ENCODE data around the gene NUP210L. TPM values are rescaled to one million over a fixed set of nuclear protein-coding genes. Genes with fewer than 3 reads are reported as not detected.
"Not testable (repeated sequence)": the region's sequence is repeated elsewhere in the genome, so short reads cannot be mapped to it uniquely, and the experiment has no call there.

The NUP210L gene
- total and polyA plus RNA-seq, 3 experiments from 2014 or later: 0.06 to 0.09 TPM; not detected in 1

DNA sequence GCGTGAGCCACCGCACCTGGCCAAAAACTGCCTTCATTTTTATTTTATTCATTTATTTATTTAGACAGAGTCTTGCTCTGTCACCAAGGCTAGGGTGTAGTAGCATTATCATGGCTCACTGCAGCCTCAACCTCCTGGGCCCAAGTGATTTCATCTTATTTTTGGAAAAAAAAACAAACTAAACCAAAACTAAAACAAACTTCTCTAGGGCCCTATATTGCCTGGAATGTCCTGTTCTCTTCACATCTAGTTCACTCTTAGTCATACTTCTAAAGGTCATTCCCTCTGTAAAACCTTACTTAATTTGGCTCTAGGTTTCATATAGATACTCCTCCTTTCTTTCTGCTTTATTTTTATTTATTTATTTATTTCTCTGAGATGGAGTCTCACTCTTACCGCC, 148.7 kb downstream of the NUP210L start:
- Mint-ChIP-seq H3K36me3 (peaks cover 0 to 3% (median 0%) of the 10 kb centered on the region in 3 donors), H3K9me3 (no peaks in the 10 kb centered on the region), H3K27ac (no peak overlapping the region), H3K4me3 (no peak overlapping the region), H3K4me1 (no peaks in the 10 kb centered on the region), H3K27me3 (peaks cover 0 to 2% of the 10 kb centered on the region in 2 donors)
- Histone ChIP-seq H3K36me3 (ENCODE audit: insufficient read depth, low read length) (no peaks in the 10 kb centered on the region), H3K27ac (ENCODE audit: low read depth, low read length) (no peak overlapping the region), H3K27me3 (ENCODE audit: insufficient read depth, low read length, poor library complexity, severe bottlenecking) (no peaks in the 10 kb centered on the region), H3K4me3 (ENCODE audit: low read length) (no peak overlapping the region), H3K4me1 (ENCODE audit: insufficient read depth, low read length) (no peaks in the 10 kb centered on the region), H3K9me3 (ENCODE audit: low read length) (no peaks in the 10 kb centered on the region)
- POLR2A ChIA-PET: no interaction called here
- CTCF ChIA-PET: no interaction called here
- no peak for DNase-seq

DNA sequence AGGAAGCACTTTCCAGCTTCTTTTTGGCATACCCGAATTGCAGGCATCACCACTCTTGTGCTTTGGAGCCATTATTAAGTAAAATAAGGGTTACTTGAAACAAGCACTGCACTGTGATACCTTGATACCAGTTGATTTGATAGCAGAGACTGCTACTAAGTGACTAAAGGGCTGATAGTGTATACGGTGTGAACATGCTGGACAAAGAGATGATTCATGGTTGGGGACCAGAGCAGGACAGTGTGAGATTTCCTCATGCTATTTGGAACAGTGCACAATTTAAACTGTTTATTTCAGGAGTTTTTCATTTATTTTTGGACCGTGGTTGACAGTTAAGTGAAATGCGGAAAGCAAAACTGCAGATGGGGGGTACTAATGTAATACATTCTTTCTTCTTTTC, 154.5 kb downstream of the NUP210L start:
- Histone ChIP-seq H3K27me3 (ENCODE audit: insufficient read depth, low read length, poor library complexity, severe bottlenecking) (no peaks in the 10 kb centered on the region), H3K4me1 (ENCODE audit: insufficient read depth, low read length) (no peaks in the 10 kb centered on the region), H3K9me3 (ENCODE audit: low read length) (no peaks in the 10 kb centered on the region), H3K36me3 (ENCODE audit: insufficient read depth, low read length) (peaks cover 2% of the 10 kb centered on the region), H3K27ac (ENCODE audit: low read depth, low read length) (no peak overlapping the region), H3K4me3 (ENCODE audit: low read length) (no peak overlapping the region)
- POLR2A ChIA-PET: no interaction called here
- peaks cover 0 to 7% (median 5%) of the 10 kb centered on the region in 3 donors for H3K36me3 Mint-ChIP-seq
- H3K27me3 Mint-ChIP-seq: no peaks in the 10 kb centered on the region
- H3K4me1 Mint-ChIP-seq: peaks cover 2% of the 10 kb centered on the region in 3 donors
- CTCF ChIA-PET: interaction anchor here (1.5 kb wide), 1 partner anchor 9 kb away, joined by 3 read pairs; no protein-coding TSS in a partner anchor
- DNase-seq: no peak
- no peak overlapping the region for H3K4me3 Mint-ChIP-seq
- H3K27ac Mint-ChIP-seq: peak overlapping the region in 1 of 8 donors; percentile 81
- H3K9me3 Mint-ChIP-seq: no peaks in the 10 kb centered on the region

DNA sequence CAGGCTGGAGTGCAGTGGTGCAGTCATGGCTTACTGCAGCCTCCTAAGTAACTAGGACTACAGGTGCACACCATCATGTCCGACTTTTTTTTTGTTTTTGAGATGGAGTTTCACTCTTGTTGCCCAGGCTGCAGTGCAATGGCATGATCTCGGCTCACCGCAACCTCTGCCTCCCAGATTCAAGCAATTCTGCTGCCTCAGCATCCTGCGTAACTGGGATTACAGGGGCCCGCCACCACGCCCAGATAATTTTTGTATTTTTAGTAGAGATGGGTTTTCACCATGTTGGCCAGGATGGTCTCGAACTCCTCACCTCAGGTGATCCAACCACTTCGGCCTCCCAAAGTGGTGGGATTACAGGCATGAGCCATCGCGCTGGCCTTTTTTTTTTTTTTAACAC, 158.0 kb downstream of the NUP210L start:
- H3K27ac Mint-ChIP-seq; H3K27ac ChIP-seq (ENCODE audit: low read depth, low read length); CTCF ChIA-PET; H3K4me3 ChIP-seq (ENCODE audit: low read length); H3K9me3 Mint-ChIP-seq; DNase-seq; H3K4me3 Mint-ChIP-seq; H3K9me3 ChIP-seq (ENCODE audit: low read length); H3K27me3 ChIP-seq (ENCODE audit: insufficient read depth, low read length, poor library complexity, severe bottlenecking); POLR2A ChIA-PET; H3K27me3 Mint-ChIP-seq: not testable (repeated sequence)
- H3K36me3 ChIP-seq (ENCODE audit: insufficient read depth, low read length): peaks cover 27% of the 10 kb centered on the region
- Mint-ChIP-seq H3K4me1 (peaks cover 13 to 29% (median 25%) of the 10 kb centered on the region in 3 donors), H3K36me3 (peaks cover 6 to 34% (median 17%) of the 10 kb centered on the region in 3 donors)
- H3K4me1 ChIP-seq (ENCODE audit: insufficient read depth, low read length): peaks cover 24% of the 10 kb centered on the region

DNA sequence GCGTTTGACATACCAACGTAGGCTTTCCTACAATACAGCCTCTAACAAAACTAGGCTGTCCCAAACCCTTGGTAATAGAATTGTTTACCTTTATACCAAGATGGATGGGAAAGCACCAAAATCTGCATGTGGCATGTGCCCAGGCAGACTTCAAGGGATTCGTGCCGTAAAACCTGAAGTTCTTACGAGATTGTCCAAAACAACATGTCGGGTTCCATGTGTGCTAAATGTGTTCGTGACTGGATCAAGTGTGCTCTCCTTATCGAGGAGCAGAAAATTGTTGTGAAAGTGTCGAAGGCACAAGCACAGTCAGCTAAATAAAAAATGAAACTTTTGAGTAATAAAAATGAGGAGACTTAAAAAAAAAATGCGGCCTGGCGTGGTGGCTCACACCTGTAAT, 159.2 kb downstream of the NUP210L start:
- H3K36me3 Mint-ChIP-seq: peaks cover 14 to 47% (median 18%) of the 10 kb centered on the region in 3 donors
- no peak for DNase-seq
- H3K4me1 Mint-ChIP-seq: peaks cover 21 to 39% (median 34%) of the 10 kb centered on the region in 3 donors
- H3K4me1 ChIP-seq (ENCODE audit: insufficient read depth, low read length): peaks cover 30% of the 10 kb centered on the region
- no peak overlapping the region for H3K4me3 ChIP-seq (ENCODE audit: low read length)
- peak overlapping the region in 2 of 7 donors; percentile 39 to 83 for H3K4me3 Mint-ChIP-seq
- no peaks in the 10 kb centered on the region for H3K27me3 ChIP-seq (ENCODE audit: insufficient read depth, low read length, poor library complexity, severe bottlenecking)
- ChIA-PET POLR2A (no interaction called here), CTCF (no interaction called here)
- no peak overlapping the region for H3K27ac ChIP-seq (ENCODE audit: low read depth, low read length)
- H3K27me3 Mint-ChIP-seq: peaks cover 0 to 1% of the 10 kb centered on the region in 2 donors
- H3K9me3 Mint-ChIP-seq: peaks cover 0 to under 1% (median 0%) of the 10 kb centered on the region in 5 donors
- H3K27ac Mint-ChIP-seq: peak overlapping the region in 4 of 8 donors; percentile 17 to 93 (median 50)
- H3K9me3 ChIP-seq (ENCODE audit: low read length): no peaks in the 10 kb centered on the region
- H3K36me3 ChIP-seq (ENCODE audit: insufficient read depth, low read length): peaks cover 35% of the 10 kb centered on the region

DNA sequence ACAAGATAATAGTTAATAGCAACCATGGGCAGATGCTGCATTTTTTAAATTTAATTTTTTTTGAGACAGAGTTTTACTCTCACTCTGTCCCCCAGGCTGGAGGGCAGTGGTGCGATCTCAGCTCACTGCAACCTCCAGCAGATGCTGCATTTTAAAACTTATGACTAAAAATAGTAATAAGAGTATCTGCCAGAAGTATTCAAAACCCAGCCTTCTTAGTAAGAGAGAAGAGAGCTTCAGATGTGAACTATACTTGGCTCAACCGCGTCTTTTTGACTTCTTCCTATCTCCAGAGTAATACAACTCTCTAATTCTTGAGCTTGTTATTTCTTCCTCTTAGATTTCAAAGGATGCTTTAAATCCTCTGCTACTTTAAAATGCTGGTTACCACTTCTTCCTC, 159.7 kb downstream of the NUP210L start:
- H3K4me1 ChIP-seq (ENCODE audit: insufficient read depth, low read length): peaks cover 32% of the 10 kb centered on the region
- no peak overlapping the region for H3K4me3 ChIP-seq (ENCODE audit: low read length)
- H3K4me1 Mint-ChIP-seq: peaks cover 25 to 44% (median 39%) of the 10 kb centered on the region in 3 donors
- ChIA-PET POLR2A (no interaction called here), CTCF (no interaction called here)
- no peaks in the 10 kb centered on the region for H3K9me3 ChIP-seq (ENCODE audit: low read length)
- no peak overlapping the region for H3K27ac ChIP-seq (ENCODE audit: low read depth, low read length)
- peak overlapping the region in 2 of 7 donors; percentile 39 to 83 for H3K4me3 Mint-ChIP-seq
- peaks cover 0 to 3% of the 10 kb centered on the region in 2 donors for H3K27me3 Mint-ChIP-seq
- peaks cover 0 to 2% (median 0%) of the 10 kb centered on the region in 5 donors for H3K9me3 Mint-ChIP-seq
- peaks cover 35% of the 10 kb centered on the region for H3K36me3 ChIP-seq (ENCODE audit: insufficient read depth, low read length)
- H3K27me3 ChIP-seq (ENCODE audit: insufficient read depth, low read length, poor library complexity, severe bottlenecking): no peaks in the 10 kb centered on the region
- H3K36me3 Mint-ChIP-seq: peaks cover 14 to 49% (median 18%) of the 10 kb centered on the region in 3 donors
- H3K27ac Mint-ChIP-seq: peak overlapping the region in 4 of 8 donors; percentile 17 to 93 (median 68)
- DNase-seq: no peak

DNA sequence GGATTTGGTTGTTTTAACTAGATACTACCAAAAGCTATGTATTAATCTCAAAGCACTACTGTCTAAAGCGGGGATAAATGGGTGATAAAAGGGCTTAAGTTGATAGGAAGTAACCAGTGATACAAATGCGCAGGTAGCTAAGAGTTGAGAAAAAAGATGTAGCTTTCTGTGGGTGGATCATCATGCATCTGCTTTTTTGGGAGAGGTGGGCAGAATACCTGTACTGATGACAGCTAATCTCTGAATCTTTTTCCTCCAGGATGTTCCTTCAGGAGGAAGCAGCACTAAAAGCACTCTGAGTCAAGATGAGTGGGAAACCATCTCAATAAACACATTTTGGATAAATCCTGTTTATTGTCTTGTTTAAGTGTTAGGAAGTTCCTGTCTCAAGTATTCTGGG, 163.1 kb downstream of the NUP210L start:
- H3K27ac Mint-ChIP-seq: peak overlapping the region; percentile 93 to 100 (median 100)
- H3K4me1 Mint-ChIP-seq: peaks cover 30 to 52% (median 48%) of the 10 kb centered on the region in 3 donors
- H3K27ac ChIP-seq (ENCODE audit: low read depth, low read length): peak overlapping the region; percentile 96
- no peaks in the 10 kb centered on the region for H3K9me3 ChIP-seq (ENCODE audit: low read length)
- peak overlapping the region; percentile 91 to 100 (median 97) for H3K4me3 Mint-ChIP-seq
- POLR2A ChIA-PET: interaction anchor here (0.5 to 2.4 kb wide), 9 partner anchors 10 to 358 kb away, joined by 3 to 46 read pairs (median 9); partner anchors contain the start of genes CHTOP, CREB3L4, GATAD2B and JTB
- H3K4me3 ChIP-seq (ENCODE audit: low read length): peak overlapping the region; percentile 79
- H3K4me1 ChIP-seq (ENCODE audit: insufficient read depth, low read length): peaks cover 38% of the 10 kb centered on the region
- peaks cover 14 to 49% (median 18%) of the 10 kb centered on the region in 3 donors for H3K36me3 Mint-ChIP-seq
- H3K27me3 Mint-ChIP-seq: peaks cover 0 to 3% of the 10 kb centered on the region in 2 donors
- no peaks in the 10 kb centered on the region for H3K27me3 ChIP-seq (ENCODE audit: insufficient read depth, low read length, poor library complexity, severe bottlenecking)
- CTCF ChIA-PET: interaction anchor here (1.4 to 9.1 kb wide), 2 partner anchors 9 to 194 kb away, joined by 3 to 94 read pairs; no protein-coding TSS in a partner anchor
- peak in 1 of 5 donors; percentile 8 for DNase-seq
- peaks cover 0 to 2% (median 0%) of the 10 kb centered on the region in 5 donors for H3K9me3 Mint-ChIP-seq
- H3K36me3 ChIP-seq (ENCODE audit: insufficient read depth, low read length): peaks cover 35% of the 10 kb centered on the region

DNA sequence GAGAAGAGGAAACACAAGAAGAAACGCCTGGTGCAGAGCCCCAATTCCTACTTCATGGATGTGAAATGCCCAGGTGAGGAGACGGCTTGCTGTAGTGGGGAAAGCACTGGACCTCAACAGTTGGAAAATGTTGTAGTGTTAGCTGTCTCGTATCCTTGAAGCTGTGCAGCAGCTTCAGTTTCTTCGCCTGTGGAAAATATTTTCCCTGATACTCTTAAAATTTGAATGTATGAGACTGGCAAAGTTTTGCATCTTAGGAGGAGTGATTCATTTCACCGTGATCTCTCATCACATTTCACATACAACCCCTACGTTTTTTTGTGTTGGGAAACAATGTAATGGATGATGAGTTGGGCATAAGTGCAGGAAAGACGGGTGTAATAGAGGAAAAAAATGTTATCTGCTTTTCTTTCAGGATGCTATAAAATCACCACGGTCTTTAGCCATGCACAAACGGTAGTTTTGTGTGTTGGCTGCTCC, 163.7 kb downstream of the NUP210L start:
- no peaks in the 10 kb centered on the region for H3K27me3 ChIP-seq (ENCODE audit: insufficient read depth, low read length, poor library complexity, severe bottlenecking)
- peaks cover 35% of the 10 kb centered on the region for H3K36me3 ChIP-seq (ENCODE audit: insufficient read depth, low read length)
- POLR2A ChIA-PET: interaction anchor here (0.5 to 2.4 kb wide), 15 partner anchors 10 to 357 kb away, joined by 3 to 46 read pairs (median 8); partner anchors contain the start of genes CHTOP, CREB3L4, CRTC2 and DENND4B
- peaks cover 42% of the 10 kb centered on the region for H3K4me1 ChIP-seq (ENCODE audit: insufficient read depth, low read length)
- peaks cover 14 to 48% (median 18%) of the 10 kb centered on the region in 3 donors for H3K36me3 Mint-ChIP-seq
- peaks cover 4 to 5% of the 10 kb centered on the region in 2 donors for H3K27me3 Mint-ChIP-seq
- CTCF ChIA-PET: interaction anchor here (1.2 to 9.1 kb wide), 4 partner anchors 10 to 193 kb away, joined by 3 to 94 read pairs (median 4); partner anchors contain the start of gene JTB
- DNase-seq: peak in 1 of 5 donors; percentile 7
- H3K9me3 Mint-ChIP-seq: peaks cover 0 to 2% (median 0%) of the 10 kb centered on the region in 5 donors
- H3K27ac ChIP-seq (ENCODE audit: low read depth, low read length): peak overlapping the region; percentile 96
- peak overlapping the region; percentile 93 to 100 (median 100) for H3K27ac Mint-ChIP-seq
- H3K4me3 Mint-ChIP-seq: peak overlapping the region; percentile 91 to 100 (median 97)
- H3K4me3 ChIP-seq (ENCODE audit: low read length): peak overlapping the region; percentile 79
- no peaks in the 10 kb centered on the region for H3K9me3 ChIP-seq (ENCODE audit: low read length)
- H3K4me1 Mint-ChIP-seq: peaks cover 34 to 57% (median 53%) of the 10 kb centered on the region in 3 donors
